NCI-H1436 (cell line): ENCODE data around the gene CALCR.
"Not testable (repeated sequence)": the region's sequence is repeated elsewhere in the genome, so short reads cannot be mapped to it uniquely, and the experiment has no call there.

ENCODE experiments used
- DNase-seq: peaks from one replicate; lab custom pipeline; 2025; lab: John Stamatoyannopoulos, UW

CALCR gene

GRCh38 chr7:93562106-93562505 lies 12.4 kb downstream of the CALCR start:
- no peak for DNase-seq

DNA sequence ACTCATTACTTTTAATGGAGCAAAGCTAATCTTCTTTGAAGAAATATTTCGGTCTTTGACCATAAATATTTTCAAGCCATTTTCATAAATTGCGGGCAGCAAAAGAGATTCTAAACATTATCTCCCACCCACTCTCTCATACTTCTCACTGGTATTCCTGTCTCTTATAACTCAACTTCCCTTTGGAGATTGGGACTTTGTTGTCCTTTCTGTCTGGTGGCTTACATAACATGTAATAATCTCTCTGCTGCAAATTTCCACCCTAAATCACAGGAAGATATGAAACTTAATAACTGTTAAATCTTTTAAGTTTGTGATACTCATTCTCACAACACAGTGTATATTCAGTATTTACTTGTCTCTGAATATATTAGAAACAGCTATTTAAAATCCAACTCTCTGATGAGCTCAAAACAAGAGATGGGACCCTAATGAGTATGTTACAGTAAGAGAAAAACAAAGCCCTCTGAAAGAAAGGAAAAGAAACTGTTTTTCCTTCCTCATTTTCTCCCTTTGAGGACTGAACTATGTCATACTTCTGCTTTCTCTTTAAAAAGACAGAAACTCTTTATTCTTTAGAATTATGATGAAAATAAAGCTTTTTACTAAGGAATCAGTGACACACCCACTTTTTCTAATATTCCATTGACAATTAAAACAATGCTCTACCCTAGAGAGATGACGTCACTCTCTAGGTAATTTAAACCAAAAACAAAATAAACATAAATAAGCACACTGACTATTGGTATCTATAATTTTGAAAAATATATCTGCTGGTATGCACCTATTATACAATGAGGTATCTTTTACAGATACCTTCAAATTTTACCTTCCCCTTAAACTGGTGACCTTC lies 14.7 kb downstream of the CALCR start:
- DNase-seq = no peak

GRCh38 chr7:93558705-93559614 lies 15.6 kb downstream of the CALCR start:
- DNase-seq = no peak

GRCh38 chr7:93551931-93552330 lies 22.6 kb downstream of the CALCR start:
- DNase-seq = no peak

- DNase-seq = no peak
These were observed 23.2 kb downstream of the CALCR start for GRCh38 chr7:93551063-93551895.

- DNase-seq = no peak
These were observed 26.8 kb downstream of the CALCR start for GRCh38 chr7:93547716-93548115.

DNA sequence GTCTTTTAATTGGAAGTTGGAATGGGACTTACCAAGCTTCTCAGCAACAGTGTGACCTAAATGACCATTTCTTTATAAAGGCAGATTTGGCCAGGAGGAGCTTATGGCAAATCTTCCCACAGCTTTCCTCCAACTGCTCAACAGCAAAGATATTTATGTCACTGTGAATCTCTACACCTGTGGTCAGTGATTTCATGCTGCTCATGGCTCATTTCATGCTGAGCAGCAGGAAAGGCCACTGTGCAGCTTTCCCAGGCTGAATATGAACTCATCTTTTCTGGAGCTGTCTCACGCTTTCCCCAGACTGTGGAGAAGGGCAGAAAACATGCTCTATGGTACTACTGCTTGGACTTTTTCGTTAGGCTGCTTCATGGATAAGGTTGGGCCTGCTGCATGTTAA lies 29.8 kb downstream of the CALCR start:
- DNase-seq = no peak

DNA sequence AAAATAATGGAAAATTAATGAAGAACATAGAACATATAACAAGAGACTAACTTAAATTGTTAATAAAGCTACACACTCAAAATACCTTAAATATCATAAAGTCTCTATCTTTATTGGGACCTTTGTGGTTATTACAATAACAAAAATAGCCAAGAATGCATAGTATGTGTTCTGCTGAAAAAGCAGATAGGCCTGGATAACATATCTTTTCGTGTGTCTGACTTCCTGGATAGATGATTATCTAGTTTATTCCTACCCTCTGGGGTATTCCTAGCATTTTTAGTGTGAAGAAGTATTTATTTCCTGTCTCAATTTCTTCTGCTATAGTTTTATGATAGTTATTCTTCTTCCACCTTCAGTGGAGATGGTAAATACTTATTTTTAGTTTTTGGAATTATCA lies 36.5 kb downstream of the CALCR start:
- DNase-seq = no peak

- DNase-seq = no peak
These were observed 38.9 kb downstream of the CALCR start for GRCh38 chr7:93535616-93536015.

GRCh38 chr7:93530701-93531100 lies 43.8 kb downstream of the CALCR start:
- DNase-seq = no peak

GRCh38 chr7:93516834-93517233 lies 57.7 kb downstream of the CALCR start:
- no peak for DNase-seq

DNA sequence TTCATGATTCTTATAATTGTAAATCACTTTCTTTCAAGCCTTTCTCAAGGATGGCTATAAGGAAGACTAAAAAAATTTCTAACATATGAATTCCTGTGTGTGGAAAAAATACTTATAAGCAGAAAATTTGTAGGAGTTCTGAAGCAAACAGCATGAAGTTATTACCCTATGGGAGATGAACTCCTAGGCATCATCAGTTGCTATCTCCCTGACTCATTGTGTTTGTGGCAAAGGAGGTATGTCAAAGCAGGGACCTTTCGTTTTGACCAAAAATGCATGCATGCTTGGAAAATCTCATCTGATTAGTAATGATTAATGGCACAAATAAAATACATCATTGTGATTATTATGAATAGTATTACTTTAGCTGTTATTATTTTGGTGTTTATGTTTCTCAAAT lies 59.4 kb downstream of the CALCR start:
- DNase-seq = no peak

- DNase-seq = no peak
These were observed 65.2 kb downstream of the CALCR start for GRCh38 chr7:93509303-93509702.

DNA sequence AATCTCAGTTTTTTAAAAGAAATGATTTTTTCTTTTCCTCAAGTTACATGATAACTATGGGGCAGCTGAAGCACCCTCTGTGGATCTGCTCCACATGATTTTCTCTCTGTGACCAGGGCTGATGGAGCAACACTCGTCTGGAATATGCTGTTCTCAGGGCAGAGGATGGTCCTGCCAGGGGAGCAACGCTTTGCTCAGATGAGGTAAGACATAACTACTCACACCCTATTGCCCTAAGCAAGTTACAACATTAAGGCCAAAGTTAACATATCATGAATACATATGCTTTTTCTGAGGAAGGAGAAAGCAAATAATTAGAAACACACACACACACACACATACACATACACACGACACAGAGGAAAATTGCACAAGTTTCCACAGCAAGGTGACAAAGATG lies 71.4 kb downstream of the CALCR start:
- DNase-seq = no peak

GRCh38 chr7:93491860-93492259 lies 82.7 kb downstream of the CALCR start:
- not testable (repeated sequence) for DNase-seq

GRCh38 chr7:93476491-93477344 lies 97.8 kb downstream of the CALCR start:
- DNase-seq = no peak

- DNase-seq = no peak
These were observed 98.7 kb downstream of the CALCR start for GRCh38 chr7:93475811-93476210.

GRCh38 chr7:93471456-93471855 lies 103.1 kb downstream of the CALCR start:
- no peak for DNase-seq

GRCh38 chr7:93463764-93464163 lies 110.8 kb downstream of the CALCR start:
- no peak for DNase-seq

DNA sequence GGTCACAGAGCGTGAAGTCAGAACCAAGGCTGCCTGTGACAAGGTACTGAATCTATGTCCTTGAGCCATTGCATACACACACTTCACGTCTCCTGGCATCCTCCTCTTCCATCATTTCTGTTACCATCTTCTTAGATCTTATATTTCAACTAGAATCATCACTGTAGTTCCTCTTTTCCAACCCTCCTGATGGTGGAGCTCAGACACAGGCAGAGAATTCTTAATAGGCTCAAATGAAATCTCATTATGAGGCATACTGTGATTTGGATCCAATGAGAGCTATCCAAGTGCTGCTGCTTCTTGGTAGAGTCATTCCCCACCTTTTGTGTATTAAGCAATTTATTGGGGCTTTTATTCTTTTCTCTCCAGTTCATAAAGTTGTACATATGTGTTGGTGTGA lies 113.2 kb downstream of the CALCR start:
- peak; percentile 48 for DNase-seq

GRCh38 chr7:93453262-93453661 lies 121.3 kb downstream of the CALCR start:
- DNase-seq = no peak
